A549 (cell line): ENCODE results near the gene CPXM1. TPM values are rescaled to one million over a fixed set of nuclear protein-coding genes. Genes with fewer than 3 reads are reported as not detected.

Experiments
- ATAC-seq, 2 experiments: fragments of 200-7000 bp in 1 of 2; fragments of >200 bp in 1 of 2; cut with Nextera tagmentation in 1 of 2; cut with Tn5 transposase in 1 of 2; 3 replicates each; pipeline versions ENCODE4 v1.8.0 to v1.9.1; 2018 to 2020; ENCODE audit warnings: mild to moderate bottlenecking in 1 of 2, moderate library complexity in 1 of 2
- CTCF ChIA-PET: fragments of 300-600 bp; sonication (Branson Sonifier 250); formaldehyde crosslinking; extraction: SDS; loops from one replicate; lab custom pipeline; 2021; ENCODE audit warnings: antibody characterized with exemption, inconsistent platforms; lab: Yijun Ruan, JAX
- POLR2A ChIA-PET: fragments of 350-600 bp; formaldehyde crosslinking; extraction: SDS; loops from one replicate; lab custom pipeline; 2021; ENCODE audit warnings: antibody characterized with exemption, inconsistent platforms; lab: Yijun Ruan, JAX
- DNase-seq, 2 experiments: peaks; one replicate each; pipeline versions ENCODE4 v3.0.0 to v3.0.0-alpha.2; 2011 to 2016; ENCODE audit warnings: low read depth in 1 of 2, low spot score in 1 of 2
- FAIRE-seq: peaks from 2 replicates; lab custom pipeline; 2011; peaks lifted over from hg19 to GRCh38; lab: Jason Lieb, UNC
- H3K27ac ChIP-seq, 2 experiments: fragments of >200 bp; sonication (Bioruptor Twin); formaldehyde crosslinking; 3 replicates each; pipeline ENCODE4 v1.5.1; 2016 to 2017
- H3K4me1 ChIP-seq: fragments of >200 bp; sonication (Bioruptor Twin); formaldehyde crosslinking; 3 replicates; pipeline ENCODE4 v1.6.1; 2016
- H3K4me2 ChIP-seq: fragments of >200 bp; sonication (Bioruptor Twin); formaldehyde crosslinking; 3 replicates; pipeline ENCODE4 v1.6.1; 2016
- H3K4me3 ChIP-seq: fragments of >200 bp; sonication (Bioruptor Twin); formaldehyde crosslinking; 3 replicates; pipeline ENCODE4 v1.5.1; 2016
- H3K9me3 ChIP-seq: fragments of >200 bp; sonication (Bioruptor Twin); formaldehyde crosslinking; 3 replicates; pipeline ENCODE4 v1.6.1; 2016
- BHLHE40 ChIP-seq: IDR thresholded peaks from 2 replicates; pipeline ENCODE4 v1.6.1; 2012; ENCODE audit warnings: low read depth, low read length, inconsistent platforms
- CBX8 ChIP-seq: fragments of 200-600 bp; sonication (generic); IDR thresholded peaks from 2 replicates; pipeline ENCODE4 v1.6.1; 2016
- EHMT2 ChIP-seq: fragments of 200-600 bp; sonication (generic); IDR thresholded peaks from 2 replicates; pipeline ENCODE4 v1.6.1; 2016; ENCODE audit warnings: antibody characterized with exemption, low read depth, mild to moderate bottlenecking, moderate library complexity
- EP300 ChIP-seq, 2 experiments: fragments of >200 bp; sonication (Bioruptor Twin); formaldehyde crosslinking; IDR thresholded peaks; 2 replicates in 1 of 2; 3 replicates in 1 of 2; pipeline ENCODE4 v1.6.1; 2016 to 2017
- HOXB5 ChIP-seq: fragments of 250-450 bp; sonication (Bioruptor Pico); IDR thresholded peaks from 2 replicates; pipeline ENCODE4 v1.5.0; 2020; ENCODE audit warnings: mild to moderate bottlenecking, moderate library complexity
- MAZ ChIP-seq: fragments of 150-350 bp; IDR thresholded peaks from 2 replicates; pipeline ENCODE4 v1.6.1; 2014; ENCODE audit warnings: antibody characterized with exemption, low read depth, low read length, borderline replicate concordance
- MYC ChIP-seq: IDR thresholded peaks from 2 replicates; pipeline ENCODE4 v1.6.1; 2012; ENCODE audit warnings: mild to moderate bottlenecking, inconsistent platforms, low read length, improper control_type of control experiment, borderline replicate concordance
- PHF8 ChIP-seq: fragments of 200-600 bp; sonication (generic); IDR thresholded peaks from 2 replicates; pipeline ENCODE4 v1.6.1; 2016; ENCODE audit warnings: low read depth, mild to moderate bottlenecking, antibody characterized with exemption, moderate library complexity, borderline replicate concordance
- POLR2A ChIP-seq: IDR thresholded peaks from 2 replicates; pipeline ENCODE4 v1.6.1; 2012; ENCODE audit warnings: mild to moderate bottlenecking, low read length
- POLR2AphosphoS2 ChIP-seq: conservative IDR thresholded peaks from 2 replicates; pipeline ENCODE4 v1.6.1; 2012; ENCODE audit warnings: low read length, improper control_type of control experiment, inconsistent platforms
- RARB ChIP-seq: fragments of 250-450 bp; sonication (Bioruptor Pico); IDR thresholded peaks from 2 replicates; pipeline ENCODE4 v1.8.0; 2021; ENCODE audit warnings: mild to moderate bottlenecking, moderate library complexity
- TP53 ChIP-seq: fragments of 250-450 bp; sonication (Bioruptor Pico); IDR thresholded peaks from 2 replicates; pipeline ENCODE4 v1.5.0; 2021; ENCODE audit warnings: mild to moderate bottlenecking, moderate library complexity
- ZFP36 ChIP-seq: fragments of 450-650 bp; IDR thresholded peaks from 2 replicates; pipeline ENCODE4 v1.6.1; 2014; ENCODE audit warnings: borderline replicate concordance; ENCODE audit not compliant: partially characterized antibody
- WGBS: methylation state at CpG from one replicate; pipeline ENCODE4 v1.1.6; 2017; ENCODE audit errors: missing lambda C conversion rate; 5-methylcytosine and 5-hydroxymethylcytosine counted together
- polyA plus RNA-seq, 4 experiments: library from polyadenylated mRNA; depleted of rRNA in 3 of 4; stranded (reverse); fragments of >200 nt; fragmentation: RNase III in 1 of 4; extraction: RNeasy Plus Mini Kit Qiagen cat#74134 plus additional on column Dnase treatment in 1 of 4; gene quantifications; 2 replicates in 3 of 4; 3 replicates in 1 of 4; pipeline ENCODE4 v1.2.3, GENCODE V29; 2011 to 2017
- TF ChIP-seq, protein P1 (sequence below): fragments of 200-600 bp; sonication (generic); IDR thresholded peaks from 2 replicates; pipeline ENCODE4 v1.6.1; 2016; ENCODE audit warnings: antibody characterized with exemption, mild to moderate bottlenecking, moderate library complexity
- TF ChIP-seq, protein P2 (sequence below): fragments of 450-650 bp; IDR thresholded peaks from 2 replicates; pipeline ENCODE4 v1.6.1; 2014; ENCODE audit warnings: antibody characterized with exemption
- TF ChIP-seq, protein P3 (sequence below): fragments of >200 bp; sonication (Bioruptor Twin); formaldehyde crosslinking; IDR thresholded peaks from 2 replicates; pipeline ENCODE4 v1.6.1; 2016
- TF ChIP-seq, protein P4 (sequence below): IDR thresholded peaks from 2 replicates; pipeline ENCODE4 v1.6.1; 2012; ENCODE audit warnings: low read depth, borderline replicate concordance
- TF ChIP-seq, protein P5 (sequence below): fragments of 250-450 bp; sonication (Bioruptor Pico); IDR thresholded peaks from 2 replicates; pipeline ENCODE4 v1.5.0; 2021; ENCODE audit warnings: mild to moderate bottlenecking, moderate library complexity, borderline replicate concordance
- TF ChIP-seq, protein P6 (sequence below): fragments of 150-350 bp; IDR thresholded peaks from 2 replicates; pipeline ENCODE4 v1.6.1; 2014; ENCODE audit warnings: low read depth, mild to moderate bottlenecking, low read length
- TF ChIP-seq, protein P7 (sequence below): fragments of >200 bp; sonication (Bioruptor Twin); formaldehyde crosslinking; IDR thresholded peaks from 3 replicates; pipeline ENCODE4 v1.5.1; 2016

The CPXM1 gene
- polyA plus RNA-seq, 2 of the 4 experiments (the other 2 are of a cell fraction): not detected

DNA sequence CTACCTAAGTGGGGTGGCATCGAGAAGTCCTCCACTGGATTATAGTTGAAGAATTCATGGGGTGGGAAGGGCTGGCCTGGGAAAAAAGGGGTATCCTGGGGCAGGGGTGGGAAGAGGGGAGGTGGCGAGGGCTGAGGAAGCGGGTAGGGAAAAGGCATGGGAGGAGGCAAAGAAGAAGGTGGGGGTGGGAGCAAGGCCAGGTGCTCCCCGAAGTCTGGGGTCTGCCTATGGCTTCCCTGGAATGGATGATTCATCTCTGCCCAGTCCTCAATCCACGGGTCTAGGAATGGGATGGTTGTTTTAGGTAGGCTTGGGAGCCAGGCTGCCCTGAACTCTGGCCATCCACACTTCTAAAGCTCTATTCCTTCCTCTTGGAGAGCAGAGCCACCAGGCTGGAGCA, 35.6 kb upstream of the CPXM1 start:
- POLR2A ChIA-PET: no interaction called here
- FAIRE-seq (no peak), ATAC-seq (no peak), DNase-seq (no peak)
- Histone ChIP-seq H3K4me3 (no peak overlapping the region), H3K9me3 (no peaks in the 10 kb centered on the region), H3K4me2 (no peak overlapping the region), H3K4me1 (peaks cover 16% of the 10 kb centered on the region), H3K27ac (no peak overlapping the region)
- 75% methylated on average over 5 of the region's 5 CpGs for WGBS
- TF ChIP-seq EP300 (IDR thresholded peaks at IDR 0.05) (no peak), CBX8 (no peak), POLR2AphosphoS2 (no peak), EHMT2 (no peak), MYC (no peak), TP53 (CRISPR knock-in tag) (no peak), RARB (no peak), HOXB5 (CRISPR knock-in tag) (no peak), MAZ (no peak), ZFP36 (no peak)
- TF ChIP-seq, protein P1, sequence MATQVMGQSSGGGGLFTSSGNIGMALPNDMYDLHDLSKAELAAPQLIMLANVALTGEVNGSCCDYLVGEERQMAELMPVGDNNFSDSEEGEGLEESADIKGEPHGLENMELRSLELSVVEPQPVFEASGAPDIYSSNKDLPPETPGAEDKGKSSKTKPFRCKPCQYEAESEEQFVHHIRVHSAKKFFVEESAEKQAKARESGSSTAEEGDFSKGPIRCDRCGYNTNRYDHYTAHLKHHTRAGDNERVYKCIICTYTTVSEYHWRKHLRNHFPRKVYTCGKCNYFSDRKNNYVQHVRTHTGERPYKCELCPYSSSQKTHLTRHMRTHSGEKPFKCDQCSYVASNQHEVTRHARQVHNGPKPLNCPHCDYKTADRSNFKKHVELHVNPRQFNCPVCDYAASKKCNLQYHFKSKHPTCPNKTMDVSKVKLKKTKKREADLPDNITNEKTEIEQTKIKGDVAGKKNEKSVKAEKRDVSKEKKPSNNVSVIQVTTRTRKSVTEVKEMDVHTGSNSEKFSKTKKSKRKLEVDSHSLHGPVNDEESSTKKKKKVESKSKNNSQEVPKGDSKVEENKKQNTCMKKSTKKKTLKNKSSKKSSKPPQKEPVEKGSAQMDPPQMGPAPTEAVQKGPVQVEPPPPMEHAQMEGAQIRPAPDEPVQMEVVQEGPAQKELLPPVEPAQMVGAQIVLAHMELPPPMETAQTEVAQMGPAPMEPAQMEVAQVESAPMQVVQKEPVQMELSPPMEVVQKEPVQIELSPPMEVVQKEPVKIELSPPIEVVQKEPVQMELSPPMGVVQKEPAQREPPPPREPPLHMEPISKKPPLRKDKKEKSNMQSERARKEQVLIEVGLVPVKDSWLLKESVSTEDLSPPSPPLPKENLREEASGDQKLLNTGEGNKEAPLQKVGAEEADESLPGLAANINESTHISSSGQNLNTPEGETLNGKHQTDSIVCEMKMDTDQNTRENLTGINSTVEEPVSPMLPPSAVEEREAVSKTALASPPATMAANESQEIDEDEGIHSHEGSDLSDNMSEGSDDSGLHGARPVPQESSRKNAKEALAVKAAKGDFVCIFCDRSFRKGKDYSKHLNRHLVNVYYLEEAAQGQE: no peak
- TF ChIP-seq, protein P2, sequence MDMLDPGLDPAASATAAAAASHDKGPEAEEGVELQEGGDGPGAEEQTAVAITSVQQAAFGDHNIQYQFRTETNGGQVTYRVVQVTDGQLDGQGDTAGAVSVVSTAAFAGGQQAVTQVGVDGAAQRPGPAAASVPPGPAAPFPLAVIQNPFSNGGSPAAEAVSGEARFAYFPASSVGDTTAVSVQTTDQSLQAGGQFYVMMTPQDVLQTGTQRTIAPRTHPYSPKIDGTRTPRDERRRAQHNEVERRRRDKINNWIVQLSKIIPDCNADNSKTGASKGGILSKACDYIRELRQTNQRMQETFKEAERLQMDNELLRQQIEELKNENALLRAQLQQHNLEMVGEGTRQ: no peak
- TF ChIP-seq, protein P3, sequence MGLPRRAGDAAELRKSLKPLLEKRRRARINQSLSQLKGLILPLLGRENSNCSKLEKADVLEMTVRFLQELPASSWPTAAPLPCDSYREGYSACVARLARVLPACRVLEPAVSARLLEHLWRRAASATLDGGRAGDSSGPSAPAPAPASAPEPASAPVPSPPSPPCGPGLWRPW: no peak
- TF ChIP-seq, protein P4, sequence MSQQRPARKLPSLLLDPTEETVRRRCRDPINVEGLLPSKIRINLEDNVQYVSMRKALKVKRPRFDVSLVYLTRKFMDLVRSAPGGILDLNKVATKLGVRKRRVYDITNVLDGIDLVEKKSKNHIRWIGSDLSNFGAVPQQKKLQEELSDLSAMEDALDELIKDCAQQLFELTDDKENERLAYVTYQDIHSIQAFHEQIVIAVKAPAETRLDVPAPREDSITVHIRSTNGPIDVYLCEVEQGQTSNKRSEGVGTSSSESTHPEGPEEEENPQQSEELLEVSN: no peak
- TF ChIP-seq, protein P5, sequence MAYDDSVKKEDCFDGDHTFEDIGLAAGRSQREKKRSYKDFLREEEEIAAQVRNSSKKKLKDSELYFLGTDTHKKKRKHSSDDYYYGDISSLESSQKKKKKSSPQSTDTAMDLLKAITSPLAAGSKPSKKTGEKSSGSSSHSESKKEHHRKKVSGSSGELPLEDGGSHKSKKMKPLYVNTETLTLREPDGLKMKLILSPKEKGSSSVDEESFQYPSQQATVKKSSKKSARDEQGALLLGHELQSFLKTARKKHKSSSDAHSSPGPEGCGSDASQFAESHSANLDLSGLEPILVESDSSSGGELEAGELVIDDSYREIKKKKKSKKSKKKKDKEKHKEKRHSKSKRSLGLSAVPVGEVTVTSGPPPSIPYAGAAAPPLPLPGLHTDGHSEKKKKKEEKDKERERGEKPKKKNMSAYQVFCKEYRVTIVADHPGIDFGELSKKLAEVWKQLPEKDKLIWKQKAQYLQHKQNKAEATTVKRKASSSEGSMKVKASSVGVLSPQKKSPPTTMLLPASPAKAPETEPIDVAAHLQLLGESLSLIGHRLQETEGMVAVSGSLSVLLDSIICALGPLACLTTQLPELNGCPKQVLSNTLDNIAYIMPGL (CRISPR knock-in tag): no peak
- CTCF ChIA-PET: interaction anchor here (0.7 to 1.4 kb wide), 4 partner anchors 16 to 93 kb away, joined by 3 to 7 read pairs (median 3); partner anchors contain the start of gene C20orf141

DNA sequence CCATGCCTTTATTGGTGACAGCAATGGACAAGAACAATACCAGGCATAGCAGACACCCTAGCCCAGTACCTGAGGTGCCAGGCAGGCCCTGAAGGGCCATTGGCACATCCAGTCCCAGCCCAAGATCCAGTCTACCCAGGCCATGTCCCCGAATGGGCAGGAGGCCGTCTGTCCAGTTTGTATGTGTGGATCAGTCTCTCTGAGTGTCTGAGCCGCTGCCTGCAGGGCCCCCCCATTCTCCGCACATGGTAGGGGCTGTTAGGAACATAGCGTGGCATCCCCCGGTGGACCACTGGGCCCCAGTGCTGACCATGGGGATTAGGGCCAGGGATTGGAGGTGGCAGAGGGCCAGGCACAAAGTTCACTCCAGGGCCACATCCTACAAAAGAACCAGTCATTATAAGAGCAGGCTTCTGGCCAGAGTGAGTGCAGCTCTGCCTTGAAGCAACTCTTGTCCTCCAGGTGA, 34.9 kb upstream of the CPXM1 start:
- TF ChIP-seq, protein P6, sequence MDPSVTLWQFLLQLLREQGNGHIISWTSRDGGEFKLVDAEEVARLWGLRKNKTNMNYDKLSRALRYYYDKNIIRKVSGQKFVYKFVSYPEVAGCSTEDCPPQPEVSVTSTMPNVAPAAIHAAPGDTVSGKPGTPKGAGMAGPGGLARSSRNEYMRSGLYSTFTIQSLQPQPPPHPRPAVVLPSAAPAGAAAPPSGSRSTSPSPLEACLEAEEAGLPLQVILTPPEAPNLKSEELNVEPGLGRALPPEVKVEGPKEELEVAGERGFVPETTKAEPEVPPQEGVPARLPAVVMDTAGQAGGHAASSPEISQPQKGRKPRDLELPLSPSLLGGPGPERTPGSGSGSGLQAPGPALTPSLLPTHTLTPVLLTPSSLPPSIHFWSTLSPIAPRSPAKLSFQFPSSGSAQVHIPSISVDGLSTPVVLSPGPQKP: no peak
- TF ChIP-seq BHLHE40 (no peak), POLR2A (no peak), PHF8 (no peak), TP53 (CRISPR knock-in tag) (no peak)
- TF ChIP-seq, protein P4: no peak
- TF ChIP-seq, protein P7, sequence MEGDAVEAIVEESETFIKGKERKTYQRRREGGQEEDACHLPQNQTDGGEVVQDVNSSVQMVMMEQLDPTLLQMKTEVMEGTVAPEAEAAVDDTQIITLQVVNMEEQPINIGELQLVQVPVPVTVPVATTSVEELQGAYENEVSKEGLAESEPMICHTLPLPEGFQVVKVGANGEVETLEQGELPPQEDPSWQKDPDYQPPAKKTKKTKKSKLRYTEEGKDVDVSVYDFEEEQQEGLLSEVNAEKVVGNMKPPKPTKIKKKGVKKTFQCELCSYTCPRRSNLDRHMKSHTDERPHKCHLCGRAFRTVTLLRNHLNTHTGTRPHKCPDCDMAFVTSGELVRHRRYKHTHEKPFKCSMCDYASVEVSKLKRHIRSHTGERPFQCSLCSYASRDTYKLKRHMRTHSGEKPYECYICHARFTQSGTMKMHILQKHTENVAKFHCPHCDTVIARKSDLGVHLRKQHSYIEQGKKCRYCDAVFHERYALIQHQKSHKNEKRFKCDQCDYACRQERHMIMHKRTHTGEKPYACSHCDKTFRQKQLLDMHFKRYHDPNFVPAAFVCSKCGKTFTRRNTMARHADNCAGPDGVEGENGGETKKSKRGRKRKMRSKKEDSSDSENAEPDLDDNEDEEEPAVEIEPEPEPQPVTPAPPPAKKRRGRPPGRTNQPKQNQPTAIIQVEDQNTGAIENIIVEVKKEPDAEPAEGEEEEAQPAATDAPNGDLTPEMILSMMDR: no peak
- TF ChIP-seq, all 56 proteins: peak for 0
- FAIRE-seq: no peak

More for the DNA sequence above, 34.9 kb upstream of the CPXM1 start:
- ATAC-seq: no peak
- DNase-seq: no peak
- no peak overlapping the region for H3K4me3 ChIP-seq
- no peak overlapping the region for H3K27ac ChIP-seq
- no peak overlapping the region for H3K4me2 ChIP-seq
- ChIA-PET CTCF (interaction anchor here (1.4 kb wide), 2 partner anchors 17 to 21 kb away, joined by 3 to 7 read pairs; partner anchors contain the start of gene C20orf141), POLR2A (no interaction called here)
- H3K9me3 ChIP-seq: no peaks in the 10 kb centered on the region
- peaks cover 16% of the 10 kb centered on the region for H3K4me1 ChIP-seq
- WGBS: 82% methylated on average over 5 of the region's 6 CpGs
